GM10248 (cell line): ENCODE data around the gene GLP2R.

ENCODE experiments used
- CTCF ChIA-PET: fragments of 300-600 bp; sonication (Branson Sonifier 250); formaldehyde crosslinking; extraction: SDS; loops from one replicate; lab custom pipeline; 2021; ENCODE audit warnings: antibody characterized with exemption; lab: Yijun Ruan, JAX
- POLR2A ChIA-PET: fragments of 350-650 bp; sonication (Branson Sonifier 250); formaldehyde crosslinking; extraction: SDS; loops from one replicate; lab custom pipeline; 2020; ENCODE audit warnings: antibody characterized with exemption; lab: Yijun Ruan, JAX
- DNase-seq: peaks from one replicate; pipeline ENCODE4 v3.0.0; 2012; ENCODE audit errors: extremely low spot score
- CTCF ChIP-seq: IDR thresholded peaks from 2 replicates; pipeline ENCODE4 v1.5.1; 2012; ENCODE audit warnings: mild to moderate bottlenecking, low read depth; ENCODE audit errors: extremely low read depth, missing control alignments, control extremely low read depth

GLP2R gene

GRCh38 chr17:9887508-9887907 is 61.8 kb downstream of the GLP2R start:
- DNase-seq, result no peak
- POLR2A ChIA-PET, result no interaction called here
- TF ChIP-seq CTCF, result no peak
- CTCF ChIA-PET, result interaction anchor here (1.4 kb wide), 1 partner anchor 10 kb away, joined by 4 read pairs; no protein-coding TSS in a partner anchor

DNA sequence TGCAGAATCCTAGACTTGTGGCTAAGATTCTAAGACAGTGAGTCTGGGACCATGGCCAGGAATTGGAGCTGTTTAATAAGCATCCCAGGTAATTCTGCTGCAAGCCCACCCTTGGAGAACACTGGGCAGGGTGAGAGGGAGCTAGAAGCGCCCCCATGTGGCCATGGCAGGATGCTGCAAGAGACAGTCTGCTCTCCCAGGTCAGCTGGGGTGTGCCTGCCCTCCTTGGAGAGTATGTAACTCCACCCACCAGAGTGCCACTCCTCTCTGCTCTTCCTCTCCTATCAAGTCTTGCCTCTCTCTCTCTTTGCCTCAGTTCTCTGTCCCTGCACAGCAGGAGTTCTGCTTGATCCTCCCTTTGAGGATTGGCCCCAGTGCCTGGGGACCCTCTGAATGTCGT is 64.4 kb downstream of the GLP2R start:
- peak; percentile 43 for TF ChIP-seq CTCF
- DNase-seq, result peak; percentile 73
- ChIA-PET POLR2A (no interaction called here), CTCF (interaction anchor here (1.0 to 2.0 kb wide), 7 partner anchors 8 to 162 kb away, joined by 3 to 6 read pairs (median 3); no protein-coding TSS in a partner anchor)

DNA sequence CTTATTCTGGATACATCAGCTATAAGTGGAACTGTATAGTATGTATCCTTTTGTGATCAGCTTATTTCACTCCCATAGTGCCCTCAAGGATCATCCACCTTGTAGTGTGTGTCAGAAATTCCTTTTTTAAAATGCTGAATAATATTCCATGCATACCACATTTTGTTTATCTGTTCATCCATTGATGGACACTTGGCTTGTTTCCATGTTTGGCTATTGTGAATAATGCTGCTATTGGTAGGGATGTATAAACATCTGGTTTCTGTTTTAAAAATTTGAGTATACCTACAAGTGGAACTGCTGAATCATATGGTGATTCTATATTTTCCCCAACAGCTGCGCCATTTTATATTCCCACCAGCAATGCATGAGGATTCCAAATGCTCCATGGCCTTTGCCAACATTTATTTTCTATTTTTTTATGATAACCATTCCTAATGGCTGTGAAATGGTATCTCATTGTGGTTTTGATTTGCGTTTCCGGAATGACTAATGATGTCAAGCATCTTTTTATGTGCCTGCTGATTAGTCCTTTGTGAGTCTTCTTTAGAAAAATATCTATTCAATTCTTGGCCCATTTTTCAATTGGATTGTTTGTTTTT is 67.8 kb downstream of the GLP2R start:
- CTCF ChIA-PET, result interaction anchor here (2.3 kb wide), 1 partner anchor 11 kb away, joined by 7 read pairs; no protein-coding TSS in a partner anchor
- no peak for TF ChIP-seq CTCF
- DNase-seq, result no peak
- POLR2A ChIA-PET, result no interaction called here

DNA sequence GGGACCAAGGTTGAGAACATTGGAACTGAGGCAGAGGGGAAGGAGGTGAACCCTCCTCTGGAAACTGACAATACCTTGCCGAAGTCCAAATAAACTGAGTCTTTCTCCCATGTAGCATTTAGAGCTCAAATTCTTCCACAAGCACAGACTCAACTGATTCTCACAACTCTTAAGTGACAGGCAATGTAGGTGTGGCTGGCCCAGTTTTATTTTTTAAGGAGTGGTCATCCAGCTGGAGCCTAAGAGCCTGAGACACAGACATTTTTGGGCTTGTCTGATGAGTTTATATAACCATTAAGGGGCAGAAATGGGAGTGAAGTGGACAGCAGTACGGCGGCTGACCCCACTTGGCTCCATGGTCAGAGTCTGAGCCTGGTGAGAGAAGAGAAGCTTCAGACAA is 68.5 kb downstream of the GLP2R start:
- TF ChIP-seq CTCF, result no peak
- DNase-seq, result no peak
- ChIA-PET CTCF (interaction anchor here (0.9 kb wide), 1 partner anchor 9 kb away, joined by 3 read pairs; no protein-coding TSS in a partner anchor), POLR2A (no interaction called here)

DNA sequence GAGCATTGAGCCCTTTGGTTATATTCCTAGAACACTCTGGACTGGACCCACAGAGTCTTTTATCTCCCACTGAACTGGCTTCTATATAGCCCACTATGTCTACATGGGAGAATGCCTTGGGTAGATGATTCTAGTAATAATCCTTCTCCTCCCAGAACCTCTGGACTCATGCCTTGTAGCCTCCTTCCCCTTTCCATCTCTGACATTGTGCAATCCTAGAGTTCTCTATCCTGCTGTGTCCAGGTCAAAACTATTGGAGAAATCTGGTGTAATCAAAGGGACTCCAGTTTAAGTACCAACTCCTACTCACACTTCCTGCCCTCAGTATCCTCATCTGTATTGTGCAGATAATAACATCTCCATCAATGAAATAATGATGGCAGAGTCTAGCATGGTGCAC is 70.2 kb downstream of the GLP2R start:
- ChIA-PET CTCF (no interaction called here), POLR2A (no interaction called here)
- no peak for TF ChIP-seq CTCF
- no peak for DNase-seq

- ChIA-PET CTCF (interaction anchor here (1.5 kb wide), 1 partner anchor 9 kb away, joined by 4 read pairs; no protein-coding TSS in a partner anchor), POLR2A (no interaction called here)
- TF ChIP-seq CTCF, result no peak
- no peak for DNase-seq
These were observed 71.7 kb downstream of the GLP2R start for GRCh38 chr17:9897372-9897968.
